ENCODE measurements around the gene TMEM219.

GRCh38 chr16:29986231-29986630, 24.4 kb downstream of the TMEM219 start:
- no peak for TF ChIP-seq EZH2 (IDR thresholded peaks at IDR 0.05; ENCODE audit: borderline replicate concordance)
- TF ChIP-seq, protein P1, sequence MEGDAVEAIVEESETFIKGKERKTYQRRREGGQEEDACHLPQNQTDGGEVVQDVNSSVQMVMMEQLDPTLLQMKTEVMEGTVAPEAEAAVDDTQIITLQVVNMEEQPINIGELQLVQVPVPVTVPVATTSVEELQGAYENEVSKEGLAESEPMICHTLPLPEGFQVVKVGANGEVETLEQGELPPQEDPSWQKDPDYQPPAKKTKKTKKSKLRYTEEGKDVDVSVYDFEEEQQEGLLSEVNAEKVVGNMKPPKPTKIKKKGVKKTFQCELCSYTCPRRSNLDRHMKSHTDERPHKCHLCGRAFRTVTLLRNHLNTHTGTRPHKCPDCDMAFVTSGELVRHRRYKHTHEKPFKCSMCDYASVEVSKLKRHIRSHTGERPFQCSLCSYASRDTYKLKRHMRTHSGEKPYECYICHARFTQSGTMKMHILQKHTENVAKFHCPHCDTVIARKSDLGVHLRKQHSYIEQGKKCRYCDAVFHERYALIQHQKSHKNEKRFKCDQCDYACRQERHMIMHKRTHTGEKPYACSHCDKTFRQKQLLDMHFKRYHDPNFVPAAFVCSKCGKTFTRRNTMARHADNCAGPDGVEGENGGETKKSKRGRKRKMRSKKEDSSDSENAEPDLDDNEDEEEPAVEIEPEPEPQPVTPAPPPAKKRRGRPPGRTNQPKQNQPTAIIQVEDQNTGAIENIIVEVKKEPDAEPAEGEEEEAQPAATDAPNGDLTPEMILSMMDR (IDR thresholded peaks at IDR 0.05; ENCODE audit: poor library complexity): no peak
- TF ChIP-seq EZH2phosphoT487 (IDR thresholded peaks at IDR 0.05; ENCODE audit: low read depth, severe bottlenecking, unreplicated experiment): no peak
